ENCODE measurements around the gene FGGY. TPM values are rescaled to one million over a fixed set of nuclear protein-coding genes. Genes with fewer than 3 reads are reported as not detected.
"Not testable (repeated sequence)": the region's sequence is repeated elsewhere in the genome, so short reads cannot be mapped to it uniquely, and the experiment has no call there.

The FGGY gene
- total RNA-seq, 2 experiments from 2014 or later: 6.6 to 9.7 TPM

DNA sequence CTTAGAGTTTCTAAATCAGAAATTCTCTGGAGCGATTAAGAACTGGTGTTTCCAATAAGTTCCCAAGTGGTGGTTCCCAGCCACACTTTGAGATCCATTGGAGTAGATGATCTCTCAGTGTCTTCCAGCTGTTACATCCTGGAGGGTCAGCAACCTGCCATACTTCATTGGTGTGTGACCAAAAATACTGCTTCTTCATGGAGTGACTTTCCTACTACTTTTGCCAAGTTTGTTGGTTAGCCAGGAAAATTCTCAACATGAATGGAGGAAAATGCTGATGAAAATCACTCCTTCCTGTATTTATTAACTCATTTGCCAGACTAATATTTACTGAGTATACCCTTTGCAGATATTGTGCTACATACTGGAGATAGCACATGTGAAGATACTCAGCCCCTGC is 186.1 kb downstream of the FGGY start:
- H3K27me3 Mint-ChIP-seq: no peaks in the 10 kb centered on the region
- no peaks in the 10 kb centered on the region for H3K9me3 Mint-ChIP-seq
- no peak overlapping the region for H3K4me3 Mint-ChIP-seq
- H3K4me1 Mint-ChIP-seq: no peaks in the 10 kb centered on the region
- H3K27ac Mint-ChIP-seq: no peak overlapping the region
- no peaks in the 10 kb centered on the region for H3K36me3 Mint-ChIP-seq
- no peak for DNase-seq

DNA sequence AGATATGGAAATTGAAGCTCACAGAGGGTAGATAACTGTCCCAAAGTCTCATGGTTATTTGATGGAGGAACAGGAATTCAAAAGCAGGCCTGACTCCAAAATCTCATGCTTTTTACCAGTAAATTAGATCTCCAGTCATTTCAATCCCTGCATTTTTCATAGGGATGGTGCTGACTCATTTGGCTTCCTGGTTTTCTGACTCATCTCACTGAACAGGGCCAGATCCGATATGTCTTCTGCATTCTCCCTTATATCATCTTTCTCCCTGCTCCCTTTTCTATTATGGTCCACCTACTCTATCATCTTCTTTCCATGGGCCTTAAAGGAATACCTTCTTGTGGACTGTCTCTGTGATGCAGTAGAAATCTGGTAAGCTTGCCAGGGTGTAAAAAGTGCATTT is 187.2 kb downstream of the FGGY start:
- Mint-ChIP-seq H3K4me1 (no peaks in the 10 kb centered on the region), H3K27me3 (no peaks in the 10 kb centered on the region), H3K9me3 (no peaks in the 10 kb centered on the region), H3K36me3 (no peaks in the 10 kb centered on the region), H3K4me3 (no peak overlapping the region), H3K27ac (no peak overlapping the region)
- no peak for DNase-seq

DNA sequence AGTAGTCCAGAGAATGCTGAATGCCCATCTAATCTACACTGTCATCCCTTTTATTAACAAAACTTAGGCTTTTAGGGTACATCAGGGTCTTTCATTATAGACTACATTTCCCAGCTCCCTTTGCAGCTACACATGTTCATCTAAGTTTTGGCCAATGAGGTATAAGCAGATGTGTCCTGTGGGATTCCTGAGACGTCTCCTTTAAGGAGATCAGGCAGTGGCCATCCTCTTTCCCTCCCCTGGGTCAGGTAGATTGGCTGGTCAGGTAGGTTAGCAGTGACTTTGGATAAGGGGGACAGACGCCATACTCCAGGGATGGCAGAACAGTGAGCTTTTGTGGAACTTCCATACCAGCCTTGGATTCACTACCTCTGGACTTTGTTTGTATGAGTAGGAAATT is 188.3 kb downstream of the FGGY start:
- Mint-ChIP-seq H3K9me3 (no peaks in the 10 kb centered on the region), H3K27ac (no peak overlapping the region), H3K4me3 (no peak overlapping the region), H3K36me3 (no peaks in the 10 kb centered on the region), H3K27me3 (no peaks in the 10 kb centered on the region), H3K4me1 (no peaks in the 10 kb centered on the region)
- DNase-seq: no peak

- Mint-ChIP-seq H3K27ac (no peak overlapping the region), H3K9me3 (no peaks in the 10 kb centered on the region), H3K4me1 (no peaks in the 10 kb centered on the region), H3K27me3 (peaks cover under 1% of the 10 kb centered on the region), H3K36me3 (no peaks in the 10 kb centered on the region), H3K4me3 (no peak overlapping the region)
- DNase-seq: no peak
Measured at GRCh38 chr1:59485949-59486348, 189.1 kb downstream of the FGGY start.

DNA sequence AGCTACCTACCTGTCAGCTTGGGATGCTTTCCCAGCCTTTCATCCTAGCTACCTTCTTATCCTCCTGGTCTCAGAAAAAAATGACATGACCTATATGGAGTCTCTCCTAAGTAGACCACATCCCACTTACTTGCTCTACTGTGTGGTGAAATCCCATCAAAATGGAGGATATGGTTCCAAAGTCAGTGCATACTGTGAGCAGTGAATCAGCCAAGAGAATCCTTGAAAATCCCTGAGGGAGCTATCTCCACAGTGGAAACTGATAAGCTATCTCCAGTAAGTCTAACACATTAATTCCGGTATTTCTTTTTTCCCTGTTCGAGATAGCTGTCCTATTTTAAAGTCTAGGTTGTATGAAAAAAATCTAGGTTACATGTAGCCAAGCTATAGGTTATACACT is 189.7 kb downstream of the FGGY start:
- H3K36me3 Mint-ChIP-seq: no peaks in the 10 kb centered on the region
- no peaks in the 10 kb centered on the region for H3K9me3 Mint-ChIP-seq
- no peak overlapping the region for H3K27ac Mint-ChIP-seq
- DNase-seq: no peak
- peaks cover 3% of the 10 kb centered on the region for H3K27me3 Mint-ChIP-seq
- H3K4me3 Mint-ChIP-seq: no peak overlapping the region
- H3K4me1 Mint-ChIP-seq: no peaks in the 10 kb centered on the region

DNA sequence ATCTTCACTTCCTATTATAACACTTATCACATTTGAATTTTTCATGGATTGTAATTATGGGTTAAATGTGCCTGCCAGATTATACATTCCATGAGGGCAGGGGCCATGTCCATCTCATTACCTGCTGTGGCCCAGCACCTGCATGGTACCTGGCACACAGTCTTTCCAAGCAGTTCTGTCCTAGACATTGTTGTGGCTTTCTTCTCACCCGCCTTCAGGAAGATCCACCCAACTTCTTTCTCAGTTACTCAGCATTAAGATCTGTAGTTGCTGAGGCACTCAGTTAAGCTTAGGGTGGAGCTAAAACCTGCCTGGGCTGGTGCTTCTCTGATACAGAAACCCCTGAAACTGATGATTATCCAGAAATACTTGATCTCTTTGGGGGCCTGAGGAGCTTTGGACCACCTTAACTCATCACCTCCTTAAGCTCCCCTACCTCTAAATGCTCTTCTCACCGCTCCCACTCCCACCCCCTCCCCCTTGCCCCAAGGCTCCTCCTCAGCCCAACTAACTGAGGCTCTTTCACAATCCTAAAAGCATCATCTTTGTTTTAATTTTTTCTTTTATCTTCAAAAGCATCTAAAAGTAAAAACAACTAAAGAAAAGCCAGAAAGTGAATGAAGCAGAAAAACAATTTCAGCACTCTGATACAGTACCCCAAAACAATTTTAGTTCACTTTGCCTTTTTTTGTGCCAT is 190.6 kb downstream of the FGGY start:
- H3K4me3 Mint-ChIP-seq: no peak overlapping the region
- DNase-seq: no peak
- H3K9me3 Mint-ChIP-seq: no peaks in the 10 kb centered on the region
- no peaks in the 10 kb centered on the region for H3K4me1 Mint-ChIP-seq
- H3K27me3 Mint-ChIP-seq: peaks cover 3% of the 10 kb centered on the region
- no peaks in the 10 kb centered on the region for H3K36me3 Mint-ChIP-seq
- H3K27ac Mint-ChIP-seq: no peak overlapping the region

GRCh38 chr1:59492500-59492899 is 195.6 kb downstream of the FGGY start:
- Mint-ChIP-seq H3K4me1 (peaks cover under 1% of the 10 kb centered on the region), H3K36me3 (peaks cover 10% of the 10 kb centered on the region), H3K9me3 (peaks cover 2% of the 10 kb centered on the region), H3K4me3 (no peak overlapping the region), H3K27ac (no peak overlapping the region), H3K27me3 (peaks cover 3% of the 10 kb centered on the region)
- no peak for DNase-seq

DNA sequence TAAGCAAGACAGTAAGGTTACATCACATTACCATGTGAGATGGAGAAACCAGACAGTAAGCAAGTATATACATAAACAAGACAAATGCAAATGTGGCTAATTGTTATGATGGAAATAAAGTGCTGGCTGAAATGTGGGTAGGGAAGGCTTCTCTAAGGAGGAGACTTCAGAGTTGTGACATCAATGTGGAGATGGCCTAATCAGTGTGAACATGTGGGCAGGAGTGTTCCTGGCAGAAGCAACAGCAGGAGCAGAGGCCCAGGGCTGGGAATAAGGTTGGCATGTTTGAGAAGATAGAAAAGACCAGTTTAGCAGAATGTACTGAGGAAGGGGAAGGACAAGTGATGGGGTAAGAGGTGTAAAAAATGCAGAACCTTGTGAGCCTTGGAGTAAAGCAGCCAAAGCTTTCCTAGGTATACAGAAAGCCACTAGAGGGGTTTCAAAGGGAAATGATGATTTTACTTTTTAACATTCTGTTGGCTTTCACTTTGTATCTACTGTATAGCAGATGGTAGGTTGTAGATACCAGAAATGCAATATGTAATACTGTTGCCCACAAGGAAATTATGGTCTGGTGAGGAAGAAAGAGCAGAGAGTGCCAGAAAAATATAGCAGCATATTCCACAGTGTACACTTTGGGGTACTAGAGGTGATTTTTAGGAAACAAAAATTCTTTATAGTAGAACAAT is 197.4 kb downstream of the FGGY start:
- Mint-ChIP-seq H3K36me3 (peaks cover 14% of the 10 kb centered on the region), H3K27me3 (peaks cover 3% of the 10 kb centered on the region), H3K9me3 (peaks cover 2% of the 10 kb centered on the region), H3K27ac (no peak overlapping the region), H3K4me1 (peaks cover 3% of the 10 kb centered on the region), H3K4me3 (no peak overlapping the region)
- DNase-seq: no peak

DNA sequence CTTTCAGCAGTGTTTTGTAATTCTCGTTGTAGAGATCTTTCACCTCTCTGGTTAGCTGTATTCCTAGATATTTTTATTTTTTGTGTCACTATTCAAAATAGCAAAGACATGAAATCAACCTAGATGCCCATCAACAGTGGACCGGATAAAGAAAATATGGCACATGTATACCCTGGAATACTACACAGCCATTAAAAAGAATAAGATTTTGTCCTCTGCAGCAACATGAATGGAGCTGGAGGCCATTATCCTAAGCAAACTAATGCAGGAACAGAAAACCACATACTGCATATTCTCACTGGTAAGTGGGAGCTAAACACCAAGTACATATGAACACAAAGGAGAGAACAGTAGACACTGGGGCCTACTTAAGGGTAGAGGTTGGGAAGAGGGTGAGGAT is 199.3 kb downstream of the FGGY start:
- not testable (repeated sequence) for H3K27me3 Mint-ChIP-seq, H3K27ac Mint-ChIP-seq, DNase-seq, H3K4me1 Mint-ChIP-seq, H3K4me3 Mint-ChIP-seq, H3K9me3 Mint-ChIP-seq
- peaks cover 14% of the 10 kb centered on the region for H3K36me3 Mint-ChIP-seq

- Mint-ChIP-seq H3K4me1 (peaks cover 5% of the 10 kb centered on the region), H3K4me3 (no peak overlapping the region), H3K9me3 (peaks cover 2% of the 10 kb centered on the region), H3K27ac (no peak overlapping the region), H3K36me3 (peaks cover 14% of the 10 kb centered on the region), H3K27me3 (no peaks in the 10 kb centered on the region)
- no peak for DNase-seq
Measured at GRCh38 chr1:59497616-59498015, 200.7 kb downstream of the FGGY start.

DNA sequence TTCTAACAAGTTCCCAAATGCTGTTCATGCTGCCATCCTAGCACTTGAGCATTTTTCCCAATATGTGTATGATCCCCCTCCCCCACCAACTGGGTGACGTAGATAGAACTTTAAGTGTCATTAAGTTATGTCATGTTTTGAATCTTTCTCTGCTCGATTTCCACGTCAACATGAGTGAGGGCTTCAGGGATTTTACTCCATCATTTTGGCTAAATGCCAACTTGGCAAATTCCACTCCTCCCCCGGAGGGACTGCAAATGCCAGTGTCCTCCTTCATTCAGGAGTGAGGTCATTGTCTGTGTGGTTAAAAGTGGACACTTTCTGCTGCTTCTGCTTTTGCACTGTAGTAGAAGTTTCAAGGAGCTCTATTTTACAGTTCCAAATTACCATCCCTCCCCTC is 201.7 kb downstream of the FGGY start:
- Mint-ChIP-seq H3K36me3 (peaks cover 14% of the 10 kb centered on the region), H3K27me3 (no peaks in the 10 kb centered on the region), H3K4me3 (no peak overlapping the region), H3K9me3 (peaks cover 2% of the 10 kb centered on the region), H3K4me1 (peaks cover 5% of the 10 kb centered on the region), H3K27ac (no peak overlapping the region)
- DNase-seq: no peak

GRCh38 chr1:59499273-59499942 is 202.5 kb downstream of the FGGY start:
- DNase-seq: no peak
- peaks cover 12% of the 10 kb centered on the region for H3K36me3 Mint-ChIP-seq

GRCh38 chr1:59499943-59500569 is 203.2 kb downstream of the FGGY start:
- Mint-ChIP-seq H3K36me3 (peaks cover 12% of the 10 kb centered on the region), H3K9me3 (peaks cover 2% of the 10 kb centered on the region), H3K4me1 (peaks cover 8% of the 10 kb centered on the region), H3K27ac (no peak overlapping the region), H3K4me3 (no peak overlapping the region), H3K27me3 (no peaks in the 10 kb centered on the region)
- DNase-seq: no peak

More at GRCh38 chr1:59499273-59499942, 202.5 kb downstream of the FGGY start:
- Mint-ChIP-seq H3K27ac (no peak overlapping the region), H3K4me1 (peaks cover 8% of the 10 kb centered on the region), H3K9me3 (peaks cover 2% of the 10 kb centered on the region), H3K4me3 (no peak overlapping the region), H3K27me3 (no peaks in the 10 kb centered on the region)

DNA sequence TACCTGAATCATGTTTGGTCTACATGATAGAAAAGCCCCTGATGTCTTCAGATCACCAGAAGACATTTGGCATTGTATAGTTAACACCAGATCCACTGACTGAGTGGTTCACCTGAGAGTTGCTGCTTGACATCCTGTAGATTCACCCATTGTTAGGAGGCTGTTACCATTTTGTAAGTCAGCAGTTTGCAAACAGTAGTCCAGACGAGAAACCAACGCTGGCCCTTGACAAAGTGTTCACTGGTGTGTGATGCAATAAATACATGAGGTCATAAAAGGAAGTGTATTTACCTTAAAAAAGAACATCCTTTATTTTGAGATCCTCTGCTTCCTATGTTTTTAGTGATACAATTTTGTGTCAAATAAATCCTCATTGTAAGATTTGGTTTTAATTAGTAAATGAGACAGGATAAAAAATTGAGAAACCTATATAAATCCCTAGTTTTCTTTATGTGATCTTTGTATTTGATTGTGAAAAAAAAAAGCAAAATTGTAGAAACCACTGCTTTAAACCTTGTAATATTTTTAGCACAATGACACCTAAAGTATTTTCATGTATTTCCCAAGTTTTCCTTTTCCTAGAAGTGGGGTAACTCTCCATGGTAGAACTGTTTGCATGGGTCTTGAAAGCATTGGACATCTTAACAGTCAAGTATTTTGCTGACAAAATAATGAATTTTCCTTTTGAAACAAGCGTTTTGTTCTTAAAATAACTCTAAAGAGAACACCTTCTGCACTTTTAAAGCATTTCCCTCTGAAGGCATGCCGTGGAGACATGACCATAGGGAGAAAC is 204.3 kb downstream of the FGGY start:
- H3K4me3 Mint-ChIP-seq: no peak overlapping the region
- peaks cover 8% of the 10 kb centered on the region for H3K4me1 Mint-ChIP-seq
- H3K27me3 Mint-ChIP-seq: no peaks in the 10 kb centered on the region
- H3K9me3 Mint-ChIP-seq: no peaks in the 10 kb centered on the region
- peaks cover 6% of the 10 kb centered on the region for H3K36me3 Mint-ChIP-seq
- DNase-seq: no peak
- no peak overlapping the region for H3K27ac Mint-ChIP-seq
